H1 (cell line): ENCODE results near the gene SH3RF3. TPM values are rescaled to one million over a fixed set of nuclear protein-coding genes. Genes with fewer than 3 reads are reported as not detected.

Source experiments
- CTCF ChIA-PET: fragments of 300-600 bp; sonication (Branson Sonifier 250); formaldehyde crosslinking; loops from one replicate; lab custom pipeline; 2021; ENCODE audit not compliant: partially characterized antibody; lab: Charles Lee
- POLR2A ChIA-PET: fragments of 300-600 bp; sonication (Branson Sonifier 250); formaldehyde crosslinking; loops from one replicate; lab custom pipeline; 2021; ENCODE audit warnings: inconsistent platforms; ENCODE audit not compliant: partially characterized antibody; lab: Charles Lee
- DNase-seq, 2 experiments: peaks; one replicate each; pipeline versions ENCODE4 v3.0.0 to v3.0.0-alpha.2; 2010 to 2022; ENCODE audit warnings: low spot score in 2 of 2, low read depth in 1 of 2, mixed read lengths in 1 of 2
- FAIRE-seq: peaks from 2 replicates; lab custom pipeline; 2011; peaks lifted over from hg19 to GRCh38; lab: Jason Lieb, UNC
- H2AFZ ChIP-seq: 2 replicates; pipeline ENCODE4 v1.8.1; 2012; ENCODE audit warnings: low read length, inconsistent platforms
- H2AK5ac ChIP-seq: 2 replicates; pipeline ENCODE4 v1.6.1; 2013; ENCODE audit warnings: low read depth, low read length
- H2BK120ac ChIP-seq: replicated peaks from 2 replicates; pipeline ENCODE3; 2013; ENCODE audit warnings: low read depth, low read length, inconsistent platforms
- H2BK12ac ChIP-seq: 2 replicates; pipeline ENCODE4 v1.6.1; 2013; ENCODE audit warnings: low read depth, low read length
- H2BK15ac ChIP-seq: 2 replicates; pipeline ENCODE4 v1.6.1; 2013; ENCODE audit warnings: low read length
- H2BK20ac ChIP-seq: 2 replicates; pipeline ENCODE4 v1.6.1; 2013; ENCODE audit warnings: low read length
- H2BK5ac ChIP-seq: 2 replicates; pipeline ENCODE4 v1.6.1; 2013; ENCODE audit warnings: low read depth, low read length
- H3K14ac ChIP-seq: 2 replicates; pipeline ENCODE4 v1.6.1; 2013; ENCODE audit warnings: inconsistent platforms; ENCODE audit not compliant: insufficient read length
- H3K18ac ChIP-seq: 2 replicates; pipeline ENCODE4 v1.6.1; 2013; ENCODE audit warnings: low read length; ENCODE audit errors: extremely low read depth
- H3K23ac ChIP-seq: 2 replicates; pipeline ENCODE4 v1.6.1; 2013; ENCODE audit warnings: inconsistent platforms; ENCODE audit not compliant: insufficient read length
- H3K23me2 ChIP-seq: 2 replicates; pipeline ENCODE4 v1.6.1; 2013; ENCODE audit warnings: low read depth, low read length
- H3K27ac ChIP-seq: 2 replicates; pipeline ENCODE4 v1.6.1; 2011; ENCODE audit warnings: low read depth, low read length, inconsistent platforms
- H3K27me3 ChIP-seq, 4 experiments: replicated peaks in 1 of 4; 1 replicate in 1 of 4; 2 replicates in 3 of 4; pipeline versions ENCODE4 v1.6.1 to v1.8.1; 2011 to 2013; ENCODE audit warnings: low read length in 3 of 4, mild to moderate bottlenecking in 3 of 4, inconsistent platforms in 2 of 4, mixed read lengths in 2 of 4, moderate library complexity in 1 of 4; ENCODE audit not compliant: control insufficient read depth in 3 of 4, insufficient read depth in 3 of 4; ENCODE audit errors: extremely low read depth in 1 of 4
- H3K36me3 ChIP-seq, 4 experiments: 2 replicates each; pipeline versions ENCODE4 v1.6.1 to v1.8.1; 2011 to 2013; ENCODE audit warnings: mild to moderate bottlenecking in 4 of 4, low read length in 3 of 4, moderate library complexity in 2 of 4, control low read depth in 1 of 4, inconsistent platforms in 1 of 4; ENCODE audit not compliant: insufficient read depth in 4 of 4, control insufficient read depth in 2 of 4
- H3K4ac ChIP-seq: replicated peaks from 2 replicates; pipeline ENCODE3; 2013; ENCODE audit warnings: low read length, low read depth, mixed read lengths, inconsistent platforms; ENCODE audit not compliant: insufficient read length
- H3K4me1 ChIP-seq, 4 experiments: replicated peaks in 1 of 4; 1 replicate in 1 of 4; 2 replicates in 3 of 4; pipeline versions ENCODE4 v1.6.1 to v1.8.1; 2011 to 2013; ENCODE audit warnings: low read length in 3 of 4, inconsistent platforms in 2 of 4, mixed read lengths in 1 of 4; ENCODE audit not compliant: insufficient read depth in 4 of 4, control insufficient read depth in 3 of 4
- H3K4me2 ChIP-seq, 2 experiments: 2 replicates each; pipeline versions ENCODE4 v1.6.1 to v1.8.1; 2011 to 2013; ENCODE audit warnings: low read depth in 2 of 2, low read length in 2 of 2, control low read depth in 1 of 2, inconsistent platforms in 1 of 2, mild to moderate bottlenecking in 1 of 2; ENCODE audit not compliant: insufficient read depth in 1 of 2
- H3K4me3 ChIP-seq, 4 experiments: fragments of 200-600, 300-600 bp in 1 of 4; sonication (generic), shearing (Covaris generic), sonication (Bioruptor Twin) in 1 of 4; 2 replicates each; pipeline versions ENCODE4 v1.5.1 to v1.8.1; 2011 to 2016; ENCODE audit warnings: low read length in 4 of 4, low read depth in 3 of 4, control low read depth in 2 of 4, inconsistent platforms in 2 of 4, mild to moderate bottlenecking in 2 of 4, mixed read lengths in 1 of 4, moderate library complexity in 1 of 4; ENCODE audit not compliant: insufficient read depth in 2 of 4; ENCODE audit errors: extremely low read depth in 1 of 4
- H3K56ac ChIP-seq: replicated peaks from 2 replicates; pipeline ENCODE3; 2013; ENCODE audit warnings: low read depth, mild to moderate bottlenecking, mixed read lengths, low read length, inconsistent platforms; ENCODE audit not compliant: insufficient read length
- H3K79me1 ChIP-seq: 2 replicates; pipeline ENCODE4 v1.6.1; 2013; ENCODE audit warnings: low read depth, low read length, control low read depth
- H3K79me2 ChIP-seq, 2 experiments: 2 replicates each; pipeline versions ENCODE4 v1.6.1 to v1.8.1; 2012 to 2013; ENCODE audit warnings: low read length in 2 of 2, mild to moderate bottlenecking in 2 of 2, inconsistent platforms in 1 of 2; ENCODE audit not compliant: insufficient read depth in 2 of 2, control insufficient read depth in 1 of 2
- H3K9ac ChIP-seq, 4 experiments: replicated peaks in 1 of 4; 1 replicate in 1 of 4; 2 replicates in 3 of 4; pipeline versions ENCODE4 v1.6.1 to v1.8.1; 2011 to 2013; ENCODE audit warnings: low read depth in 3 of 4, low read length in 3 of 4, control low read depth in 2 of 4, mild to moderate bottlenecking in 2 of 4, moderate library complexity in 2 of 4, inconsistent platforms in 1 of 4; ENCODE audit errors: extremely low read depth in 1 of 4
- H3K9me3 ChIP-seq, 2 experiments: 2 replicates each; pipeline versions ENCODE4 v1.6.1 to v1.8.1; 2012 to 2013; ENCODE audit warnings: mild to moderate bottlenecking in 2 of 2, moderate library complexity in 2 of 2, control low read depth in 1 of 2, inconsistent platforms in 1 of 2, low read depth in 1 of 2, low read length in 1 of 2, mixed read lengths in 1 of 2; ENCODE audit not compliant: insufficient read depth in 2 of 2
- H4K20me1 ChIP-seq, 2 experiments: replicated peaks in 1 of 2; 2 replicates each; pipeline versions ENCODE3 to v1.8.1; 2011 to 2013; ENCODE audit warnings: inconsistent platforms in 2 of 2, low read length in 2 of 2, mild to moderate bottlenecking in 1 of 2; ENCODE audit not compliant: insufficient read depth in 2 of 2, control insufficient read depth in 1 of 2
- H4K5ac ChIP-seq: 2 replicates; pipeline ENCODE4 v1.6.1; 2013; ENCODE audit warnings: low read length, low read depth, mixed read lengths, inconsistent platforms; ENCODE audit not compliant: insufficient read length
- H4K8ac ChIP-seq: 2 replicates; pipeline ENCODE4 v1.8.0; 2013; ENCODE audit warnings: mild to moderate bottlenecking, moderate library complexity, low read length, inconsistent platforms; ENCODE audit not compliant: insufficient read depth; ENCODE audit errors: extremely low read depth
- H4K91ac ChIP-seq: replicated peaks from 2 replicates; pipeline ENCODE3; 2013; ENCODE audit warnings: low read length, mixed read lengths, inconsistent platforms; ENCODE audit not compliant: insufficient read length
- WGBS, 2 experiments: shearing (Covaris generic) in 1 of 2; methylation state at CpG; one replicate each; pipeline versions ENCODE4 v1.1.6 to v1.1.7; 2013 to 2015; ENCODE audit warnings: low lambda C conversion rate in 2 of 2, mixed read lengths in 2 of 2, inconsistent platforms in 1 of 2, low coverage in 1 of 2, missing lambda C conversion rate in 1 of 2; ENCODE audit not compliant: insufficient replicate concordance in 2 of 2, insufficient coverage in 1 of 2, insufficient read length in 1 of 2; ENCODE audit errors: extremely low coverage in 1 of 2, missing lambda C conversion rate in 1 of 2; 5-methylcytosine and 5-hydroxymethylcytosine counted together
- polyA plus RNA-seq, 7 experiments: library from polyadenylated mRNA; depleted of rRNA in 3 of 7; stranded (reverse) in 5 of 7; unstranded in 2 of 7; fragments of >200 nt in 5 of 7; fragments of 200-250 nt in 2 of 7; gene quantifications; 1 replicate in 5 of 7; 2 replicates in 1 of 7; 4 replicates in 1 of 7; pipeline versions ENCODE4 v1.2.1 to v1.2.3, GENCODE V29; 2011 to 2013; ENCODE audit warnings: missing spikeins in 2 of 7, mixed read lengths in 2 of 7
- total RNA-seq: library from RNA; stranded (reverse); fragmentation: NEBNext Ultra II Directional; extraction: Animal tissue kit (Norgen Biotek cat#: 25700); gene quantifications from 2 replicates; pipeline ENCODE4 v1.2.1, GENCODE V29; 2021

The SH3RF3 gene
- total and polyA plus RNA-seq, 2 of the 8 experiments (the other 6 are each of a cell fraction or from before 2014, with no cell fraction given), result 0.11 to 0.65 TPM

DNA sequence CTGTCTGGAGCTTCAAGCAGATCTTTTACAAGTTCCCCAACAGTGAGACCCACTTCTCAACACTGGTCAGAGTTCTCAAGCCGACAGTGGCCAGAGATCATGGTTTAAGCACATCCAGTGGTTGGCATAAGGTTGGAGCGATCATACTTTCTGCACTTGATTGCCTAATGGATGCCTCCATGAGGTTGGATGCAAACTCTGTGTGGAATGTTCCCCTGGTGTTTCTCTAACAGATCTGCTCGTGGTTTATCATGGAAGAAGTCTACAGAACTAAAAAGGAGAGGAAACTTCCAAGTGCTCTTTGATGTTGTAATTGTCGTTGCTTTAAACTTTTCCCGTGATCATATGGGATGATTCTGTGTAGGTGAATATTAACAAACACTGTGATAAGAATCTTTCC lies 60.7 kb downstream of the SH3RF3 start:
- Histone ChIP-seq H4K8ac (no peak overlapping the region), H3K36me3 (no peaks in the 10 kb centered on the region), H3K27ac (no peak overlapping the region), H3K4me2 (no peak overlapping the region), H3K4me1 (no peaks in the 10 kb centered on the region; a peak in 2 of 7 replicates), H2BK12ac (no peak overlapping the region), H3K23ac (no peak overlapping the region), H3K14ac (no peak overlapping the region), H3K9ac (no peak overlapping the region), H3K79me2 (no peaks in the 10 kb centered on the region), H3K27me3 (no peaks in the 10 kb centered on the region), H3K23me2 (no peaks in the 10 kb centered on the region), H2AFZ (no peak overlapping the region), H3K9me3 (no peaks in the 10 kb centered on the region), H2BK20ac (no peak overlapping the region), H4K20me1 (no peaks in the 10 kb centered on the region), H2BK5ac (no peak overlapping the region), H3K4ac (no peak overlapping the region), H3K56ac (no peak overlapping the region), H4K91ac (no peak overlapping the region), H2BK120ac (no peak overlapping the region), H4K5ac (no peak overlapping the region), H3K79me1 (no peaks in the 10 kb centered on the region), H2AK5ac (no peak overlapping the region), H3K4me3 (no peak overlapping the region), H2BK15ac (no peak overlapping the region), H3K18ac (no peak overlapping the region)
- no peak for DNase-seq
- no peak for FAIRE-seq
- ChIA-PET POLR2A (no interaction called here), CTCF (interaction anchor here (1.0 kb wide), 1 partner anchor 18 kb away, joined by 3 read pairs; no protein-coding TSS in a partner anchor)
- 92% methylated on average over 5 of the region's 5 CpGs; no CpG with 5 or more reads in 1 of the 2 experiments for WGBS, 2 experiments
